K562 (cell line): ENCODE measurements around the gene GPR4. TPM values are rescaled to one million over a fixed set of nuclear protein-coding genes. Genes with fewer than 3 reads are reported as not detected.

Experiments used
- FOSL1 ChIP-seq: fragments of 200-800 bp; sonication (Bioruptor generic); conservative IDR thresholded peaks from 2 replicates; pipeline ENCODE4 v1.6.1; 2016; ENCODE audit warnings: missing genetic modification characterization, missing compliant biosample characterization
- HEY1 ChIP-seq: fragments of 250-450 bp; sonication (Bioruptor Pico); IDR thresholded peaks from 2 replicates; pipeline ENCODE4 v1.5.0; 2020; ENCODE audit warnings: mild to moderate bottlenecking, moderate library complexity, borderline replicate concordance
- NBN ChIP-seq: fragments of 450-650 bp; IDR thresholded peaks from 2 replicates; pipeline ENCODE4 v1.6.1; 2016; ENCODE audit warnings: low read depth, mild to moderate bottlenecking
- NFIX ChIP-seq: fragments of 250-450 bp; sonication (Bioruptor Pico); IDR thresholded peaks from 2 replicates; pipeline ENCODE4 v1.4.0; 2020; ENCODE audit warnings: low read depth, mild to moderate bottlenecking, moderate library complexity
- POLR2B ChIP-seq: fragments of 450-650 bp; IDR thresholded peaks from 2 replicates; pipeline ENCODE4 v1.6.1; 2018; ENCODE audit warnings: low read depth; ENCODE audit not compliant: partially characterized antibody
- POLR2G ChIP-seq: fragments of 200-400 bp; formaldehyde crosslinking; IDR thresholded peaks from 2 replicates; pipeline ENCODE4 v1.6.1; 2017; ENCODE audit warnings: low read depth, mild to moderate bottlenecking, antibody characterized with exemption, low read length, moderate library complexity
- RHOXF2B ChIP-seq: fragments of 250-450 bp; sonication (Bioruptor Pico); conservative IDR thresholded peaks from 2 replicates; pipeline ENCODE4 v1.5.1; 2021
- ZBTB12 ChIP-seq: fragments of 250-450 bp; sonication (Bioruptor Pico); IDR thresholded peaks from 2 replicates; pipeline ENCODE4 v1.4.0; 2020
- polyA plus RNA-seq, 8 experiments: library from polyadenylated mRNA; depleted of rRNA in 4 of 8; stranded (reverse) in 5 of 8; unstranded in 3 of 8; fragments of >200 nt; fragmentation: Nextera tagmentation in 2 of 8; fragmentation: Illumina TruSeq in 1 of 8; extraction: Ambion mirVana in 2 of 8; extraction: Trizol in 1 of 8; gene quantifications; 2 replicates each; pipeline versions ENCODE4 v1.2.1 to v1.2.3, GENCODE V29; 2011 to 2014; ENCODE audit warnings: inconsistent platforms in 1 of 8, missing spikeins in 1 of 8
- total RNA-seq, 7 experiments: library from RNA; depleted of rRNA in 6 of 7; stranded (reverse); fragments of >200 nt in 6 of 7; fragmentation: Illumina TruSeq in 2 of 7; extraction: Trizol in 2 of 7; gene quantifications; 2 replicates each; pipeline versions ENCODE4 v1.2.1 to v1.2.3, GENCODE V29; 2011 to 2021; ENCODE audit warnings: low replicate concordance in 1 of 7
- TF ChIP-seq, protein P1 (sequence below): fragments of 250-450 bp; sonication (Bioruptor Pico); IDR thresholded peaks from 2 replicates; pipeline ENCODE4 v1.8.0; 2022; ENCODE audit warnings: inconsistent platforms, mild to moderate bottlenecking, moderate library complexity, borderline replicate concordance
- TF ChIP-seq, protein P2 (sequence below): fragments of 250-450 bp; sonication (Bioruptor Pico); IDR thresholded peaks from 2 replicates; pipeline ENCODE4 v1.8.0; 2022; ENCODE audit warnings: moderate library complexity, mild to moderate bottlenecking, inconsistent platforms

GPR4 gene
- total and polyA plus RNA-seq, 9 of the 15 experiments (the other 6 are each of a cell fraction or from before 2014, with no cell fraction given), result 0.03 to 0.09 (median 0.04) TPM; not detected in 5

- TF ChIP-seq, protein P1, sequence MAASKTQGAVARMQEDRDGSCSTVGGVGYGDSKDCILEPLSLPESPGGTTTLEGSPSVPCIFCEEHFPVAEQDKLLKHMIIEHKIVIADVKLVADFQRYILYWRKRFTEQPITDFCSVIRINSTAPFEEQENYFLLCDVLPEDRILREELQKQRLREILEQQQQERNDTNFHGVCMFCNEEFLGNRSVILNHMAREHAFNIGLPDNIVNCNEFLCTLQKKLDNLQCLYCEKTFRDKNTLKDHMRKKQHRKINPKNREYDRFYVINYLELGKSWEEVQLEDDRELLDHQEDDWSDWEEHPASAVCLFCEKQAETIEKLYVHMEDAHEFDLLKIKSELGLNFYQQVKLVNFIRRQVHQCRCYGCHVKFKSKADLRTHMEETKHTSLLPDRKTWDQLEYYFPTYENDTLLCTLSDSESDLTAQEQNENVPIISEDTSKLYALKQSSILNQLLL (CRISPR knock-in tag), result no peak
- TF ChIP-seq ZBTB12 (CRISPR knock-in tag) (peak; percentile 74), FOSL1 (tag) (peak; percentile 83), RHOXF2B (CRISPR knock-in tag) (no peak), NBN (peak; percentile 95), NFIX (CRISPR knock-in tag) (no peak), POLR2G (peak; percentile 48; the same call in 1 of the 2 replicates), POLR2B (no peak), HEY1 (CRISPR knock-in tag) (no peak)
- TF ChIP-seq, protein P2, sequence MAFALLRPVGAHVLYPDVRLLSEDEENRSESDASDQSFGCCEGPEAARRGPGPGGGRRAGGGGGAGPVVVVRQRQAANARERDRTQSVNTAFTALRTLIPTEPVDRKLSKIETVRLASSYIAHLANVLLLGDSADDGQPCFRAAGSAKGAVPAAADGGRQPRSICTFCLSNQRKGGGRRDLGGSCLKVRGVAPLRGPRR (CRISPR knock-in tag), result no peak
These were observed 30.6 kb upstream of the GPR4 start (continued) for GRCh38 chr19:45632468-45633196.
